SHP77 treated with DMSO at 0.1 percent for 48 hours (cell line): ENCODE data around the gene MYOM1.
"Not testable (repeated sequence)": the region's sequence is repeated elsewhere in the genome, so short reads cannot be mapped to it uniquely, and the experiment has no call there.

Experiments used
- DNase-seq: peaks from one replicate; lab custom pipeline; 2025; lab: John Stamatoyannopoulos, UW

MYOM1 gene

DNA sequence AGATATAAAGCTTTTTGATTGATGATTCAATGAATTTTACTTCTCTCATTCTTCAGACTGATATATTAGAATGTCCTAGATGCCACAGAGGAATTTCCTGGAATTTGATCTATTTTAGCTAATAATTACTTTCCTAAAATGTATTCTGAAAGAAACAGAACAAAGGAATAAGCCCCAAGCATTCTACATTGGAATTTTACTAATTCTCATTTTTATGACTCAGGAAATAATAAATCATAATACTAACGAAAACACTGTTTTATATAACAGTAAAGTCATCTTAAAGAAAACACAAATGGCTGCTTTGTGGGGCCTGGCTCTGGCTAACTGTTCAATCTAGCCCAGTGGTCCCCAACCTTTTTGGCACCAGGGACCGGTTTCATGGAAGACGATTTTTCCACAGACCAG, 138.2 kb downstream of the MYOM1 start:
- DNase-seq: no peak

- DNase-seq: no peak
Observed at GRCh38 chr18:3079653-3080052, 140.1 kb downstream of the MYOM1 start.

- DNase-seq: no peak
Observed at GRCh38 chr18:3075491-3075890, 144.3 kb downstream of the MYOM1 start.

- no peak for DNase-seq
Observed at GRCh38 chr18:3074087-3074486, 145.7 kb downstream of the MYOM1 start.

DNA sequence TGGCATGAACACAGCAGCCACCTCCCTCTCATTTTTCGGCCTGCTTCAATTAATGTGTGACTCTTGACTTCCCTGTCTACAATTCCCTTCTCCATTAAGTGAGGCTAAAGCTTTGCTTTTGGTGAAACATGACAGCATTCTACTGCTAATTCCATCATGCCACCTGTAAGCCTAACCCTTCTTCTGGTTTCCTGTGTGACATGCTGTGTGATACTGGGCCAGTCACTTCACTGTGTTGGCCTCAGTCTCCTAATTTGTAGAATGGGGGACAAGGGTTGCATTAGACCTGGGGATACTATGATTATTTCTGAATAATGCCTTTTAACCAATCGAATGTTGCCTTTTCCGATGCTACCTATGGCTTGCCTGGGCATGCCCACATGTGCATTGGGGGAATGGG, 146.4 kb downstream of the MYOM1 start:
- DNase-seq: not testable (repeated sequence)

- no peak for DNase-seq
Observed at GRCh38 chr18:3071676-3072075, 148.1 kb downstream of the MYOM1 start.

DNA sequence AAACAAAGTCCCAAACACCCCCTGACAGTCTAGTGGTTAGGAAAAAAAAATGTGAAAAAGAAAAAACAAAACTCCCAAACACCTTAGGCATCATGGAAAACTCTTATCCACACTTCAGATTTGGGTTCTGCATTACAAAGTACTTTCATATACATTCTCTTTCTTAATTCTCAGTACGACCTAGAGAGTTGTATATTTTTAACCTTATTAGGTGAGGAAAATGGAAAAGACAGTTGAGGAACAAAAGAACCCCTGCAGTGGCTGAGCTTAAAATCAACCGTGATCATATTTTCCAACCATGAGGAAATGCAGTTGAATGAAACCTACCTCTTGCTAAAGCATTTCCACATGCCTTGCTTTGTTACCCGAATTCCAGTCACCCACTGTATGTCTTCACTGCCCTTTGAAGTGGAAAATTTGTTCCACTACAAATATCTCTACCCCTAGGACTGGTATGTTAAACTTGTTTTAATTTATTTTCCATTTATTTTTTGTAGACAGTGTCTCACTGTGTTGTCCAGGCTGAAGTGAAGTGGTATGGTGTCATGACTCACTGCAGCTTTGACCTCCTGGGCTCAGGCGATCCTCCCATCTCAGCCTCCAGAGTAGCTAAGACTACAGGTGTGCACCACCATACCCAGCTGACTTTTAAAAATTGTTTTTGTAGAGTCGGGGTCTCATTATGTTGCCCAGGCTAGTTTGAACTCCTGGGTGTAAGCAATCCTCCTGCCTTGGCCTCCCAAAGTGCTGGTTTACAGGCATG, 149.9 kb downstream of the MYOM1 start:
- no peak for DNase-seq

GRCh38 chr18:3067722-3068121, 152.0 kb downstream of the MYOM1 start:
- DNase-seq: no peak

- DNase-seq: no peak
Observed at GRCh38 chr18:3067165-3067661, 152.6 kb downstream of the MYOM1 start.

DNA sequence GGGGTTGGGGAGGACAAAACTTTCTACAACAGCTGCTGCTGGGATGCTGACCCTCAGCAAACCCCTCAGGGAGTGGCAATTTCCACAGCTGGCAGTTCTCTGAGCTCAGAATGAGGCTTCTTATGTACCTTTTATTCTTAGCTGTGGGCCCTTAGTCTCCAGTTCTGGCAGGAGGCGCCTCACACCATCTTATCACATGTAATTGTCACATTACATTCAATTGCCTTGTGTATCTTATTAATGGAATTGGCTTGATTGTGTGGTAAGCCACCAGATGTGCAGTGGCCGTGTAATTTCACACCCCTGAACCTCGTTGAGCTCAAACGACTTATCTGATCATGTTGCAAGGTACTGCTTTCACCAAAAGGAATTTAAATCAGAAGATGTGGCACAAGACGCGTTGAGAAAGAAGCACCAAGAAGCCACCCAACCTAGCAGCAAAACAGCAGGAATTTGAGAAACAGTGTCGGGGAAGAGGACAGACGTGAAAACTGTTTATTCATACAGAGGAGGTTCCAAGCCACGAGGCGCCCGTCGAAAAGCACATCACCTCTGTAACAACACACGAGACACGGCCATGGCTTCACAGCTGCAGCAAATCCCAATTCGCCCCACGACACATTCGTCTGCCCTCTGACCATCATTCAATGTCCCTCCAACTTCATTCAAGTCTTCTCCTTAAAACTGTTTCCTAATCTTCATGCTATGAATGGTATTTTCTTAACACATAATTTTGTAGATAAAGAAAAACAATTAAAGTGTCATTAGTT, 153.2 kb downstream of the MYOM1 start:
- DNase-seq: no peak

DNA sequence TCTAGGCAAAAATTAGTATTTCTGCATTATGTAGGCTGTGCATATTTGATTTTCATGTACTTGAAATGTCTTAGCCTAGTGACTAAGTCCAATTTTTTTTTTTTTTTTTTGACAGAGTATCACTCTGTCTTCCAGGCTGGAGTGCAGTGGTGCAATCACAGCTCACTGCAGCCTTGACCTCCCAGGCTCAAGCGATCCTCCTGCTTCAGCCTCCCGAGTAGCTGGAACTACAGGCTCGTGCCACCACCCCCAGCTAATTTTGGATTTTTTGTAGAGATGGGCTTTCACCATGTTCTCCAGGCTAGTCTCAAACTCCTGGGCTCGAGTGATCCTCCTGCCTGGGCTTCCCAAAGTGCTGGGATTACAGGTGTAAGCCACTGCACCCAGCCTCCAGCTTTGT, 156.0 kb downstream of the MYOM1 start:
- not testable (repeated sequence) for DNase-seq

DNA sequence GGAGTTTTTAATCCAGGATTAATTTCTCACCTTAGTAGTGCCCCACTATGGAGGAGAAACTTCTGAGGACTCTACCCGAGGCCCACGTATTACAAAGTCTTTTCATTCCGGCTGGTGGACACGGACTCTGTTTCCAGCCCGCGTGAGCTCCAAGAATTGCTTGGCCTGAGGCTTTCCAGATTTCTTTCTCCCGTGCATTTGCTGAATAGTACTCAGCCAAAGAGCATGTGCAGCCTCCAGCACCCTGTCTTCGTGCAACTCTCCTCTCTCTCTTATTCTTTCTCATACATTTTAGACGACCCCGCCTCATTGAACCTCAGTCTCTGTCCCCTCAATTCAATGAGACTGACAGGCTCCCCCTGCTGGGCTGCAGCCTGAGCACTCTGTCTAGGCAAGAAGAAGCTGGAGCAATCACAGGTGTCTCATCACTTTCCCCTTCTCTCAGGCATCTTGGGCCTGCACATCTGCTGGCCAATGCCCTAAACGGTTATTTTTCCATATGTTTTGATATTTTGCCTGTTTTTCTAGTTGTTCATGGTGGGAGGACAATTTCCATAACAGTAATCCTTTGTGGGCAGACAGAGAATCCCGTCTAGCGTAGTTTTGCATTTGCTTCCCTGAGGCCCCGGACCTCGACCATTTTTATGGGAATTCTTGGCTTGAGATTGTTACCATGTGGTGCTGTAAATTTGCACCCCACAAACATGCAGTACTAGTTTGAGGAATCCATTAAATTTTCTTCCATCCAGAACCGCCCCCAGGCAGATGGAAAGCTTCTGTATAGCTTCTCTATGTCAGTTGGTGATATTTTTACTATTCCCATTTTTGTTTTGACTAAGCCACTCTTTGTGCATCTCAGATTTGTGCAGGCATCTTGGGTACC, 156.7 kb downstream of the MYOM1 start:
- DNase-seq: peak; percentile 43

DNA sequence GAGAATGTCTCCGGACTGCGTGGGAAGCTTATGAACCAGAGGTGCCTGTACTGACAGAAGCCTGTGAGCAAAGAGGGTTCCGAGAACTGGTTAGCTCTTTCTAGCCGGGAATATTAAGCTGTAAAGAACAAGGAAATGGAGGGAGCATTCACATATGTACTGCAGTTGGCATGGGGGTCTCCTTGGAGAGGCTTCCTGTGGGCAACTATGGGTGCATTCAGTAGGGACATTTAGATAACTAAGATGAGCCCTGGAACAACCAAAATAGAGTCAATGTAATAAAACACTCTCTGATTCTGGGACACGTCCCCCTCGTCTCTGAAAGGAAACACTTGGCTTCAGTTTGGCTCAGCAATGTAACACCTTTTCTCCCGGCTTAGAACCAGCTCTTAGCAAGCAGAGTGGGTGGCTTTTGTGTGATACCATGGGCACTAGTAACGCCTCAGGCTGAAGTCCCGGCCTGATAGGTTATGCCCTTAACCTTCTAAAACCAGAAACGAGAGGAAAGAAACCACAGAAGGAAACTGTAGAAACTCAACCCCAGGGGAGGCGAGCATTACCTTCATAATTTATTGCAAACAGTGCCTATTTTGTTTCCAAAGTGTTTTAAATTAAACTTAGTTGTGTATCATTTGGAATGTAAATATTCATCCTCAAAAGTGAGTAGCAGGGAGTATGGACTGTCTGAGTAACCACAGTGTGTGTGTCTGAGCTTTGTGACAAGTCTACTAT, 158.0 kb downstream of the MYOM1 start:
- DNase-seq: no peak

- DNase-seq: no peak
Observed at GRCh38 chr18:3060667-3061580, 158.8 kb downstream of the MYOM1 start.

DNA sequence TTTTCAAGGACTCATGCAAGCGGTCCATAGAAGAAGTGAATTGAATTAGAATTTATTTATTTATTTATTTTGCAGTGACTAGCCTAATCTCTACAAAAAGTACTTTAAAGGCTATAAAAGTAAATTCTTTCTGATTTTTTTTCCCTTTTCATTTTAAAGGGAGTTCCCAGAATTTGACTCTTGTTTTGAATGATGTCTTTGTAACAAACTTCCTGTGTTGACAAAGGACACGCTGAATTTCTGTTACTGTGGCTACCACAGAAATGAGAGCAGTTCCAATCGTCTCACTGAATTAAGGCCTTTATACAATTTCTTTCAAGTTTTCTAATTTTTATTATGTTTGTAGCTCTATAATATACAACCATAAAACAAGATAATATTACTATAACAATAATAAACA, 160.5 kb downstream of the MYOM1 start:
- no peak for DNase-seq

DNA sequence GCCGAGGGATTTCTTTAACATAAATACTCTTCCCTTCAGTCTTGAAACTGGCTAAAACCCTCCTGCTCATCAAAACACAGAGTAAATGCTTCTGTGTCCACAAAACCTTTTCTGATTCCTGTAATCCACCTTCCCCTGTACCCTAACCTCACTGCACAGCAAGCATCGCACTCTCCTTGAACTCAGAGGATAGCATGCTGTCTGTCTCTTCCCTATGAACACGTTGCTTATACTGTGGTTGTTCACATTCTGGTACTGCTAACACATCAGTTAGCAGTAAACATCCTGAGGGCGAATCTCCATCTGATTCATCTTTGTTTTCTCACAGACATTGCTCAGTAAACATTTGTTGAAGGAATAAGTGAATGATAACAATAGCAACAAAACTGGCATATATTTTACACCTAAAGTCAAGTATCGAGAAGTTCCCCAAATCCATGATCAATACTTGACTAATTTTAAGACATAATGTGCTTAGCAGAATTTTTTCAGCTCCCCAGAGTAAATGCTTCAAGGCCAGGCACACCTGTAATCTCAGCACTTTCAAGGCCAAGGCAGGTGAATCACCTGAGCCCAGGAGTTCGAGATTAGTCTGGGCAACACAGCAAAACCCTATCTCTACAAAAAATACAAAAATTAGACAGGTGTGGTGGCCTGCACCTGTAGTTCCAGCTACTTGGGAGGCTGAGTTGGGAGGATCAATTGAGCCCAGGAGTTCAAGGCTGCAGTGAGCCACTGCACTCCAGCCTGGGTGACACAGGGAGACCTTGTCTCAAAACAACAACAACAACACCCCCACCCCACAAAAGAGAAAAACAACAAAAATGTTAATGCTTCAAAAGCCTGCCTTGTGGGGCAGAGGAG, 161.2 kb downstream of the MYOM1 start:
- DNase-seq: no peak

- DNase-seq: no peak
Observed at GRCh38 chr18:3057526-3057925, 162.2 kb downstream of the MYOM1 start.

DNA sequence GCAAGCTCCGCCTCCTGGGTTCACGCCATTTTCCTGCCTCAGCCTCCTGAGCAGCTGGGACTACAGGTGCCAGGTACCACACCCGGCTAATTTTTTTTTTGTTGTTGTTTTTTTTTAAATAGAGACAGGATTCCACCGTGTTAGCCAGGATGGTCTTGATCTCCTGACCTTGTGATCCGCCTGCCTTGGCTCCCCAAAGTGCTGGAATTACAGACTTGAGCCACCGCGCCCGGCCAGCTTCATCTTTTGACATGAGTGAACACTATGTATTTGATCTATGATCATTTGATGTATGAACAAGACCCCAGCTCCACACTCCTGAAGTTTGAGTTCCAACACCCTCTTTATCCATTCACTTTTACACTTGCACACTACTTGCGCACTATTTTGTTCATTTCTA, 163.5 kb downstream of the MYOM1 start:
- DNase-seq: no peak

- DNase-seq: no peak
Observed at GRCh38 chr18:3055816-3056215, 164.0 kb downstream of the MYOM1 start.
